NOMO-1 treated with DMSO at 0.1 percent for 48 hours (cell line): ENCODE results near the gene AMMECR1L.
"Not testable (repeated sequence)": the region's sequence is repeated elsewhere in the genome, so short reads cannot be mapped to it uniquely, and the experiment has no call there.

Source experiments
- DNase-seq: peaks from one replicate; lab custom pipeline; 2025; ENCODE audit not compliant: unreplicated experiment; lab: John Stamatoyannopoulos, UW

The AMMECR1L gene

GRCh38 chr2:127885780-127886592 is at the start of gene AMMECR1L:
Gene AMMECR1L (minus strand): TSS chr2:127885956. CDS start chr2:127874234, 11,722 bp downstream.
- DNase-seq, result peak; percentile 50

- no peak for DNase-seq
Observed at GRCh38 chr2:127935337-127935736, 49.6 kb upstream of the AMMECR1L start.

GRCh38 chr2:127932199-127932876 is 46.6 kb upstream of the AMMECR1L start:
- DNase-seq, result no peak

- DNase-seq, result no peak
Observed at GRCh38 chr2:127929449-127929848, 43.7 kb upstream of the AMMECR1L start.

- DNase-seq, result no peak
Observed at GRCh38 chr2:127927384-127927783, 41.6 kb upstream of the AMMECR1L start.

- DNase-seq, result no peak
Observed at GRCh38 chr2:127917916-127918315, 32.2 kb upstream of the AMMECR1L start.

- DNase-seq, result no peak
Observed at GRCh38 chr2:127913808-127914457, 28.2 kb upstream of the AMMECR1L start.

- DNase-seq, result no peak
Observed at GRCh38 chr2:127911737-127912136, 26.0 kb upstream of the AMMECR1L start.

- no peak for DNase-seq
Observed at GRCh38 chr2:127910415-127910814, 24.7 kb upstream of the AMMECR1L start.

GRCh38 chr2:127909019-127909418 is 23.3 kb upstream of the AMMECR1L start:
- no peak for DNase-seq

GRCh38 chr2:127907733-127908400 is 22.1 kb upstream of the AMMECR1L start:
- DNase-seq, result not testable (repeated sequence)

- no peak for DNase-seq
Observed at GRCh38 chr2:127906206-127906926, 20.6 kb upstream of the AMMECR1L start.

GRCh38 chr2:127901339-127902056 is 15.7 kb upstream of the AMMECR1L start:
- no peak for DNase-seq

GRCh38 chr2:127897531-127898211 is 11.9 kb upstream of the AMMECR1L start:
- DNase-seq, result no peak

GRCh38 chr2:127893494-127893893 is 7.7 kb upstream of the AMMECR1L start:
- no peak for DNase-seq

- no peak for DNase-seq
Observed at GRCh38 chr2:127893033-127893432, 7.3 kb upstream of the AMMECR1L start.

GRCh38 chr2:127891811-127892210 is 6.1 kb upstream of the AMMECR1L start:
- DNase-seq, result no peak

GRCh38 chr2:127890756-127891155 is 5.0 kb upstream of the AMMECR1L start:
- not testable (repeated sequence) for DNase-seq

- no peak for DNase-seq
Observed at GRCh38 chr2:127888772-127889171, 3.0 kb upstream of the AMMECR1L start.
